HCT116 (cell line): ENCODE measurements around the gene PTPN1. TPM values are rescaled to one million over a fixed set of nuclear protein-coding genes. Genes with fewer than 3 reads are reported as not detected.

ENCODE experiments used
- ATAC-seq: fragments of 200-7000 bp; cut with Tn5 transposase; 2 replicates; pipeline ENCODE4 v1.9.1; 2020; ENCODE audit warnings: mild to moderate bottlenecking, moderate library complexity
- BruUV-seq: library from RNA; stranded (reverse); fragments of 400-500 nt; replicated peaks from 2 replicates; lab custom pipeline; 2021; lab: Mats Ljungman, UMichigan
- CTCF ChIA-PET: fragments of 300-600 bp; sonication (Branson Sonifier 250); formaldehyde crosslinking; loops from one replicate; lab custom pipeline; 2021; ENCODE audit warnings: antibody characterized with exemption; lab: Charles Lee
- POLR2A ChIA-PET: fragments of 300-600, 350-600 bp; sonication (Branson Sonifier 250); formaldehyde crosslinking; loops from one replicate; lab custom pipeline; 2021; ENCODE audit warnings: antibody characterized with exemption; lab: Charles Lee
- RAD21 ChIA-PET, 2 experiments: fragments of 300-600 bp; sonication (Branson Sonifier 250); formaldehyde crosslinking; loops; one replicate each; lab custom pipeline; 2023; ENCODE audit warnings: low total read pairs in 2 of 2; ENCODE audit not compliant: uncharacterized antibody in 2 of 2, unreplicated experiment in 2 of 2, low non-redundant PET in 1 of 2; lab: Charles Lee
- DNase-seq: peaks from one replicate; pipeline ENCODE4 v3.0.0-alpha.2; 2010; ENCODE audit warnings: low read depth, low spot score
- H2AFZ ChIP-seq: fragments of 200-600 bp; shearing (Covaris generic), sonication (generic); 2 replicates; pipeline ENCODE4 v1.6.1; 2017; ENCODE audit warnings: low read depth, mixed run types, mixed read lengths, antibody characterized with exemption, low read length; ENCODE audit not compliant: poor library complexity, severe bottlenecking
- H3K27ac ChIP-seq: 2 replicates; pipeline ENCODE4 v1.5.1; 2012; ENCODE audit warnings: low read depth, low read length
- H3K27me3 ChIP-seq: fragments of 200-600 bp; sonication (generic); 2 replicates; pipeline ENCODE4 v1.6.1; 2016; ENCODE audit warnings: mixed run types, low read length, mixed read lengths; ENCODE audit not compliant: insufficient read depth
- H3K36me3 ChIP-seq, 2 experiments: fragments of 200-500 bp in 1 of 2; fragments of 200-600 bp in 1 of 2; sonication (Bioruptor generic) in 1 of 2; sonication (generic) in 1 of 2; 2 replicates each; pipeline versions ENCODE4 v1.5.1 to v1.6.1; 2014 to 2016; ENCODE audit warnings: low read length in 2 of 2, inconsistent platforms in 1 of 2, mixed read lengths in 1 of 2, mixed run types in 1 of 2; ENCODE audit not compliant: insufficient read depth in 2 of 2, control insufficient read depth in 1 of 2
- H3K4me1 ChIP-seq, 2 experiments: fragments of 200-600 bp in 1 of 2; sonication (generic) in 1 of 2; 2 replicates each; pipeline versions ENCODE4 v1.5.1 to v1.6.1; 2012 to 2017; ENCODE audit warnings: low read length in 2 of 2, inconsistent platforms in 1 of 2, mild to moderate bottlenecking in 1 of 2, mixed read lengths in 1 of 2, mixed run types in 1 of 2, moderate library complexity in 1 of 2; ENCODE audit not compliant: insufficient read depth in 2 of 2, control insufficient read depth in 1 of 2
- H3K4me2 ChIP-seq: fragments of 200-600 bp; sonication (generic); 2 replicates; pipeline ENCODE4 v1.6.1; 2017; ENCODE audit warnings: mixed run types, low read length, mixed read lengths
- H3K4me3 ChIP-seq, 2 experiments: fragments of 200-600 bp in 1 of 2; sonication (generic) in 1 of 2; replicated peaks in 1 of 2; 2 replicates each; pipeline ENCODE4 v1.5.1; 2011 to 2016; ENCODE audit warnings: low read length in 2 of 2, control low read depth in 1 of 2, low read depth in 1 of 2, mild to moderate bottlenecking in 1 of 2, mixed read lengths in 1 of 2, mixed run types in 1 of 2
- H3K79me2 ChIP-seq: fragments of 200-600 bp; sonication (generic); 2 replicates; pipeline ENCODE4 v1.6.1; 2017; ENCODE audit warnings: mild to moderate bottlenecking, mixed run types, low read length, moderate library complexity, mixed read lengths; ENCODE audit not compliant: insufficient read depth
- H3K9ac ChIP-seq: fragments of 200-600 bp; sonication (generic); 2 replicates; pipeline ENCODE4 v1.6.1; 2016; ENCODE audit warnings: low read length, mixed read lengths
- H3K9me2 ChIP-seq: fragments of 200-600 bp; sonication (generic), shearing (Covaris generic); 2 replicates; pipeline ENCODE4 v1.6.1; 2017; ENCODE audit warnings: mixed run types, mild to moderate bottlenecking, moderate library complexity; ENCODE audit not compliant: insufficient read depth
- H3K9me3 ChIP-seq, 2 experiments: fragments of 200-500 bp in 1 of 2; fragments of 200-600 bp in 1 of 2; sonication (Bioruptor generic) in 1 of 2; sonication (generic) in 1 of 2; 2 replicates each; pipeline ENCODE4 v1.6.1; 2014 to 2017; ENCODE audit warnings: low read length in 2 of 2, mixed read lengths in 2 of 2, inconsistent platforms in 1 of 2, low read depth in 1 of 2, mild to moderate bottlenecking in 1 of 2, mixed run types in 1 of 2, moderate library complexity in 1 of 2; ENCODE audit not compliant: control insufficient read depth in 1 of 2, insufficient read depth in 1 of 2
- H4K20me1 ChIP-seq: fragments of 200-600 bp; sonication (generic), shearing (Covaris generic); 2 replicates; pipeline ENCODE4 v1.6.1; 2017; ENCODE audit warnings: mixed run types, mild to moderate bottlenecking, moderate library complexity; ENCODE audit not compliant: insufficient read depth
- RAD21 ChIP-seq: IDR thresholded peaks from 2 replicates; pipeline ENCODE4 v1.6.1; 2012; ENCODE audit warnings: low read depth, mild to moderate bottlenecking
- SRF ChIP-seq: IDR thresholded peaks from 2 replicates; pipeline ENCODE4 v1.6.1; 2012; ENCODE audit warnings: low read depth
- intact Hi-C: fragments of 100-400 bp; cut with micrococcal nuclease; formaldehyde crosslinking; loops from 2 replicates; pipeline ENCODE4 v1.10.0; 2022
- total RNA-seq: library from RNA; stranded (reverse); gene quantifications from one replicate; pipeline ENCODE4 v1.2.1, GENCODE V29; 2021; ENCODE audit not compliant: unreplicated experiment
- TF ChIP-seq, protein P1 (sequence below): IDR thresholded peaks from 2 replicates; pipeline ENCODE4 v1.6.1; 2011; ENCODE audit warnings: mild to moderate bottlenecking, low read length, moderate library complexity; ENCODE audit not compliant: insufficient replicate concordance; ENCODE audit errors: extremely low read depth
- TF ChIP-seq, protein P2 (sequence below), 3 experiments: fragments of 200-600 bp in 1 of 3; sonication (generic) in 1 of 3; IDR thresholded peaks in 2 of 3; conservative IDR thresholded peaks in 1 of 3; 2 replicates each; pipeline ENCODE4 v1.5.1; 2012 to 2017; ENCODE audit warnings: low read depth in 2 of 3, low read length in 2 of 3, antibody characterized with exemption in 1 of 3, borderline replicate concordance in 1 of 3, control low read depth in 1 of 3, mild to moderate bottlenecking in 1 of 3, mixed read lengths in 1 of 3, mixed run types in 1 of 3, moderate library complexity in 1 of 3; ENCODE audit not compliant: insufficient read depth in 1 of 3

Gene PTPN1
- total RNA-seq, 1 experiment from 2014 or later = 47.5 TPM

DNA sequence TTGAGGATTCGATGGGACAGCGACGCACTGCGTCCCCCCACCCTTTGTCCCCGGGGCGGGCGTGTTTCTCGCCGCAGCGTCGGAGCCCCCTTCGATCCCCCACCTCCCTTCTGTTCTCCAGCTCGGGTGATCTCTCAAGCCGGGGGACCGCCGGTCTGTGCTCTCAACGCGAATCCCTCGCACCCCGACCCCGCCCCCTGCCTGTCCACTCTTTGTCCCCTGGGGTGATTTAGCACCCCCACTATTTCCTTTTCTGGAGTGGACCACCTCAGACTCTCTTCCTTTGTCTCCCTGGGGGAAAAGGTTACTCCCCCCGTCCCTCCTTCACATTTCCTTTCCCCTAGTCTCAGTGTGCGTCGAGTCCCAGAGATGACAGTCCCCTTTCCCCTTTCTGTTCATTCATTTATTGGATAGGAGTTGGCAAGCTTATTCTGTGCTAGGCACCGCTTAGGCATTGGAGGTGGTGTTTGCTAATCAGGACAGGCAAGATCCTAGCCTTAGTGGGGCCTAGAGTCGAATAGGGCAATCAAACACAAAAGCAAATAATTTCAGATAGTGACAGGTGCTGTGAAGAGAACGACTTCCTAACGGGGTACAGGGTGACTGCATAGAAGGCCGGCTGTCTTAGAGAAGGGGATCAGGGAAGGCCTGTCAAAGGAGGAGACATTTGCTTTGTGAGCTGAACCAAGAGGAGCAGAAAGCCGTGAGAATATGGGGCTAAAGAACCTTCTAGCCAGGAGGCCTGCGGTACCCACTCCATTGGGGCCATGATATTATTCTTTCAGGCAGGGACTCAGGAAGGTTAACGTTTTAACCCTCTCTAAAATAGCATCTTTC lies 741 bp downstream of the PTPN1 start (continued):
- TF ChIP-seq, protein P1, sequence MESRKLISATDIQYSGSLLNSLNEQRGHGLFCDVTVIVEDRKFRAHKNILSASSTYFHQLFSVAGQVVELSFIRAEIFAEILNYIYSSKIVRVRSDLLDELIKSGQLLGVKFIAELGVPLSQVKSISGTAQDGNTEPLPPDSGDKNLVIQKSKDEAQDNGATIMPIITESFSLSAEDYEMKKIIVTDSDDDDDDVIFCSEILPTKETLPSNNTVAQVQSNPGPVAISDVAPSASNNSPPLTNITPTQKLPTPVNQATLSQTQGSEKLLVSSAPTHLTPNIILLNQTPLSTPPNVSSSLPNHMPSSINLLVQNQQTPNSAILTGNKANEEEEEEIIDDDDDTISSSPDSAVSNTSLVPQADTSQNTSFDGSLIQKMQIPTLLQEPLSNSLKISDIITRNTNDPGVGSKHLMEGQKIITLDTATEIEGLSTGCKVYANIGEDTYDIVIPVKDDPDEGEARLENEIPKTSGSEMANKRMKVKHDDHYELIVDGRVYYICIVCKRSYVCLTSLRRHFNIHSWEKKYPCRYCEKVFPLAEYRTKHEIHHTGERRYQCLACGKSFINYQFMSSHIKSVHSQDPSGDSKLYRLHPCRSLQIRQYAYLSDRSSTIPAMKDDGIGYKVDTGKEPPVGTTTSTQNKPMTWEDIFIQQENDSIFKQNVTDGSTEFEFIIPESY = no peak
- TF ChIP-seq RAD21 = no peak

DNA sequence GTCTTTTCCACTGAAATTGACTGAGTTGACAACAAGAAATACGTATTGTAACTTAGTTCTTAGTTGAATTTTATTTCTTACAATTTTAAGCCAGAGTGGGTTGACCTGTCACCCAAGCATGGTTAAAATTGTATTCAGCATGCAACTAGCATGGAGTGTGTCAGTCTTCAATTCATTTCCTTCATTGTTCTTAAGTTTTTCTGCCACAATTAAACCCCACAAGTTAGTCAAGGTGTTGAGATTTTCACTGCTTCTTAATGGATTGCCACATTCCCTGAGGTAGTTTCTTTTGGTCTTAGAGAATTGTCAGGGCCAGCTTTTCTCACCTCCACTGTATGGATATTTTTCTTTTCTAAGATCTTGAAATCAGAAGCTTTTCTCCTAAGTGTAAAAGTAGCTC lies 2.1 kb downstream of the PTPN1 start:
- Histone ChIP-seq H3K27me3 (no peaks in the 10 kb centered on the region), H3K9me3 (no peaks in the 10 kb centered on the region), H3K36me3 (no peaks in the 10 kb centered on the region), H4K20me1 (peaks cover 8% of the 10 kb centered on the region; the same call in 1 of the 2 replicates), H3K79me2 (peaks cover 71% of the 10 kb centered on the region), H3K27ac (no peak overlapping the region), H3K9me2 (no peaks in the 10 kb centered on the region), H3K4me2 (peak overlapping the region; percentile 96), H3K9ac (no peak overlapping the region), H3K4me3 (no peak overlapping the region; a peak in 1 of 4 replicates), H2AFZ (no peak overlapping the region), H3K4me1 (peaks cover 14 to 49% of the 10 kb centered on the region in 2 experiments)
- TF ChIP-seq SRF = no peak
- TF ChIP-seq, protein P2, sequence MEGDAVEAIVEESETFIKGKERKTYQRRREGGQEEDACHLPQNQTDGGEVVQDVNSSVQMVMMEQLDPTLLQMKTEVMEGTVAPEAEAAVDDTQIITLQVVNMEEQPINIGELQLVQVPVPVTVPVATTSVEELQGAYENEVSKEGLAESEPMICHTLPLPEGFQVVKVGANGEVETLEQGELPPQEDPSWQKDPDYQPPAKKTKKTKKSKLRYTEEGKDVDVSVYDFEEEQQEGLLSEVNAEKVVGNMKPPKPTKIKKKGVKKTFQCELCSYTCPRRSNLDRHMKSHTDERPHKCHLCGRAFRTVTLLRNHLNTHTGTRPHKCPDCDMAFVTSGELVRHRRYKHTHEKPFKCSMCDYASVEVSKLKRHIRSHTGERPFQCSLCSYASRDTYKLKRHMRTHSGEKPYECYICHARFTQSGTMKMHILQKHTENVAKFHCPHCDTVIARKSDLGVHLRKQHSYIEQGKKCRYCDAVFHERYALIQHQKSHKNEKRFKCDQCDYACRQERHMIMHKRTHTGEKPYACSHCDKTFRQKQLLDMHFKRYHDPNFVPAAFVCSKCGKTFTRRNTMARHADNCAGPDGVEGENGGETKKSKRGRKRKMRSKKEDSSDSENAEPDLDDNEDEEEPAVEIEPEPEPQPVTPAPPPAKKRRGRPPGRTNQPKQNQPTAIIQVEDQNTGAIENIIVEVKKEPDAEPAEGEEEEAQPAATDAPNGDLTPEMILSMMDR (IDR thresholded peaks at IDR 0.05 in 2 of 3, conservative IDR thresholded peaks at IDR 0.05 in 1 of 3; ENCODE audit: borderline replicate concordance in 1 of 3, insufficient read depth in 1 of 3, low read depth in 2 of 3, low read length in 2 of 3) = no peak
- DNase-seq = no peak
- ChIA-PET RAD21 (no interaction called here), POLR2A (interaction anchor here (1.4 kb wide), 1 partner anchor 11 kb away, joined by 5 read pairs; no protein-coding TSS in a partner anchor), CTCF (interaction anchor here (1.2 kb wide), 1 partner anchor 27 kb away, joined by 3 read pairs; no protein-coding TSS in a partner anchor)
- no TSS peak for BruUV-seq
- ATAC-seq = no peak
- intact Hi-C loops = loop anchor here (5.0 kb wide), 1 partner anchor 45 kb away; no protein-coding TSS in a partner anchor
